Left ventricle myocardium superior (tissue), 1 donor: ENCODE data around the gene NALF2. TPM values are rescaled to one million over a fixed set of nuclear protein-coding genes. Genes with fewer than 3 reads are reported as not detected.

Experiments used
- ATAC-seq: fragments of 200-7000 bp; cut with Tn5 transposase; one replicate; pipeline ENCODE4 v1.9.1; 2020; ENCODE audit warnings: mild to moderate bottlenecking, moderate library complexity
- DNase-seq: peaks from one replicate; pipeline ENCODE4 v3.0.0-alpha.2; 2020
- intact Hi-C: fragments of 100-400 bp; cut with micrococcal nuclease; formaldehyde crosslinking; loops from one replicate; pipeline ENCODE4 v1.11.0; 2022
- total RNA-seq: library from RNA; stranded (reverse); fragmentation: NEBNext Ultra II Directional; extraction: Animal tissue kit (Norgen Biotek cat#: 25700); gene quantifications from one replicate; pipeline ENCODE4 v1.2.1, GENCODE V29; 2021
- donor health status: DM: no; HTN: yes; CAD: no; lungs with severe emphysema.

NALF2 gene
- total RNA-seq, 1 donor from 2014 or later, result 53.3 TPM

DNA sequence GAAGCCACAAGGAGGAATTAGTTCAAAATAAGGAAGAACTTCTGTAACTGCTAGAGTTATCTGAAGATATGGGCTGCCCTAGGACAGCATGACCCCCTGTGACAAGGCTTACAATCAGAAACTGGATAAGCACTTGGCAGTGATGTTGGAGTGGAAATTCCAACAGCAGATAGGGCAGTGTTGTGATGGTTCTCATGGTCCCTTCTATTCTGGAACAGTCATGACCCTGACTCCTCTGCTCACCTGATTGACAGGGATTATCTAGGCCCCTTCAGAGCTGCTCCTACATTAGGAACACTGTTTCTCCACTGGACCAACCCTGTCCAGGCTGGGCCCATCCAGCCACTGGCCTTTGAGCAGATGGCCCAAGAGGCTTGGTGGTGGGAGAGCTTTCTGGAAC, 17.9 kb downstream of the NALF2 start:
- DNase-seq (no peak), ATAC-seq (peak; percentile 80)
- intact Hi-C loops, result no loop called here

DNA sequence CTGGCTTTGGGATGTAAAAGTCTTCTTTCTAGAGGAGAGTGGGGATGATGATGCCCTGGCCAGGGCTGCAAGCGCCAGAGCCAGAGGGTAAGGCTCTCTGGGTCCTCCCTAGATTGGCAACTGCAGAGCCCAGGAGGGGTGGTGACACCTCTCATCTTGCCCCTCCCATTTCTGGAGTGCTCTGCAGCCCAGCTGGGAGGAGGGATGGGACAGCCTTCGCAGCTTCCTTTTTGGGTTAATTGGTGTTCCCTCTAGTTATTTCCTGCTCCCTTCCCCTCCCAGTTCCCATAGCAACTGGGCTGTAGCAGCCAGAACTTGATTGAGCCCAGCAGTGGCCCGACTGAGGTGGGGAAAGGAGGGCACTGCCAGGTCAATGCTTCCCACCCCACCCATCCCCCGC, 19.2 kb downstream of the NALF2 start:
- intact Hi-C loops, result no loop called here
- ATAC-seq, result peak; percentile 64
- no peak for DNase-seq

DNA sequence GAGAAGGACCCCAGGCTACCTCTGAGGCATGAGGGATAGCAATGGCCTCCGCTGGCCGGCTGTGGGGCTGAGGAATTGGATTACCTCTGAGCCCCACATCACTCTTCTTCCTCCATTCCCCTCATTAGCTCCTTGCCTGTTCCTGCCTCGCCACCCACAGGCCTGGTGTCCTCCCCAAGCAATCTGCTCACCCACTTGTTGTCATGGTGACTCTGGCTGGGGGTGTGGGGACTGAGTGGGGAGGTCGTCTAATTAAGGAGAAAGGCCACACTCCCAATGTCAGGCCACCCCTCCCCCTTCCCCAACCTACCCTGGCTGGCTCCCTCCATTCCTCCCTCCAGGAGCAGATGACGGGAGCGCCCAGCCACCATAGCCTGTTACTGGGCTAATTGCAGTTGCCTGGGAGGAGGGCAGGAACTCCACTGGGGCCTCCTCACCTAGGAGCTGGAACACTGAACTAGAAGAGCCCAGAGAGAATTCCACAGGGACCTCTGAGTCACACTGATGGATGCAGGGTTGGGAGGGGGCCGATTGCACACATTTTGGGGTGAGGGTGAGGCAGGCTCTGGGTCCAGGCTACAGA, 20.7 kb downstream of the NALF2 start:
- intact Hi-C loops, result no loop called here
- ATAC-seq, result no peak
- no peak for DNase-seq

DNA sequence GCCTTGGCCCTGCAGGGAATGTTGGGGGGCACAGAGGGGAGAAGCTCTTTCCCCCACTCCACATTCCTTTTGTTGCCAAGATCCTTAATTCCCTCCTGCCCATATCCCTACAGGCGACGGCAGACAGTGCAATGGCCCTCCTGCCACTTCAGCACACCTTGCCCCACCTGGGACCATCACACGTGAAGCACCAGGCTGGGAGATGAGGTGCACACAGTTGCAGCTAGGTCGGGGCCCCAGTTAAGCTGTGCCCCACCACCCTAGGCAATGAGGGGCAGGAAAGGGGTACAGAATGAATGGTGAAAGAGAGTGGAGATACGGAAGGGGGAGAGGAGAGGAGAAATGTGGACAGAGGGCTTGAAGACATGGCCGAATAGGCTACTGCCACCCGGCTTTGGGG, 26.2 kb downstream of the NALF2 start:
- intact Hi-C loops, result no loop called here

DNA sequence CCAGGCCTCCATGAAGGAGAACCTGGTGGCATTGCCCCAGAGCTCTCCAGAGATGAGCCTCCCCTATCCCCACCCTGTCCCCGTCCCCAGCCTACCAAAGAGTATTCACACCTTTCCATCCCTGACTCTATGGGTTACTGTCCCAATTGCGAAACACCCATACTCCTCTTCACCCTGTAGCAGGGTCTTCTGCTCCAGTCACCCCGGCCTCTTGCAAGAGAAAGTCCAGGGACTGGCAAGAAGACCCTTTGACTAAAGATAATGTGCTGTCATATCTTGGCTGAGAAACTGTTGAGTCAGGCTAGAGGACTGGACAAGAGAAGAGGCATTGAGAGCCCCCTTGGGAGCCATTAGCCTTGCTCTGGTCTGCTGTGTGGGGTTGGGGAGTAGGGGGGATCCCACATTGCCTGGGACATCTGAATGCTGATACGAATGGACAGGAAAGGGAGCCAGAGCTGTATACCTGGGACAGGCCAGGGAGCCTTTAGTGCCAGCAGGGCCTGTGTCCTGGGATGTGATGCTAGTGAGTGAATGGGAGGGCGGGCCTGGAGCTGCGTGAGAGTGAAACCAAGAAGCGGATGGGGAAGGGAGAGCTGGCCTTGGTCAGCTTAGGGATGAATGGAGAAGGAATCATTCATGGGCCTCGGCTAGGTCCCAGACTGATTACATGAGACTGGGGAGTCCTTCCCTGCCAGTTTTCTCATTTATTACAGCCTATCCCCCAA, 27.1 kb downstream of the NALF2 start:
- no peak for DNase-seq
- intact Hi-C loops, result no loop called here
- no peak for ATAC-seq

More for the DNA sequence above, 26.2 kb downstream of the NALF2 start:
- no peak for DNase-seq
- ATAC-seq, result no peak

DNA sequence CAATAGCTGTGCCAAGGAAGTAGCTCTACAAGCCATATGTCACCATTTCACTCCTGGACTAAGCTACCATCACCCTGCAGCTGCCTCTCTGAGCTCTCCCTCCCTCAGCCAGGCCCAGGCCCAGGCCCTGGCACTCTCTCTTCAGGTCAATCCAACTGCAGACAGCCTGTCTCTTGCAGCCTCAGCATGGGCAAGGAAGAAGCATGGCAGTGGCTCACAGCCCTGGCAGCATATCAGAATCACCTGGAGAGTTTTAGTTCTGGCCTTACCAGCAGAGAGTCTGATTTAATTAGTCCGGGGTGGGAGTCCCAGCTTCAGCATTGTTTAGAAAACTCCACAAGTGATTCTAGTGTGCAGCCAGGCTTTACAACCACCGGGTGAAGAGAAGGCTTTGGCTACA, 31.5 kb downstream of the NALF2 start:
- ATAC-seq, result no peak
- intact Hi-C loops, result no loop called here

DNA sequence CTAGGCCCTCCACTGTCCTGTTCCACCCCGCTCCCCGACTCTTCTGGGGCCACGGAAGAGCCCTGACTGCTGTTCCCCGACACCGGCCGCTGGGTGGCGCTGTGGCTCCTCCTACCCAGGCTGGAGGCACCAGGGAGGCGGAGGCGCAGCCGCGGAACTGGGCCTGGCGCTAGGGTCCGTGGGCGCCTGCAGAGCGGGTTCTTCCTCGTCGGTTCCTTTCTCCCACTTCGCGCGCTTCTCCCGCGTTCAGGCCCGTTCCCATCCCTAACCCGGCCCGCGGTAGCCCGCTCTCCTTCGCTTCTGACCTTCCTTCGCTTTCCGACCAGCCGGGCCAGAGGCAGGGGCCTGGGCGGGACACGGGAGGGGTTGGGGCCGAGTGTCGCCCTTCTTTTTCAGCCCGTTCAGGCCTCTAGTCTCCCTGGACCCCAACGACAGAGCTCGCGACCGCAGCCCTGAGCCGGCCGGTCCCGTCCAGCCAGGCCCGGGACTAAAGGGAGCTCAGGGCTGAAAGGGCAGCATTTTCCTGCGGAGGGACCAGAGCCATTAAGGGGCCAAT, 34.3 kb downstream of the NALF2 start:
- DNase-seq (peak; percentile 88), ATAC-seq (peak; percentile 99)

More for the DNA sequence above, 31.5 kb downstream of the NALF2 start:
- DNase-seq, result no peak

DNA sequence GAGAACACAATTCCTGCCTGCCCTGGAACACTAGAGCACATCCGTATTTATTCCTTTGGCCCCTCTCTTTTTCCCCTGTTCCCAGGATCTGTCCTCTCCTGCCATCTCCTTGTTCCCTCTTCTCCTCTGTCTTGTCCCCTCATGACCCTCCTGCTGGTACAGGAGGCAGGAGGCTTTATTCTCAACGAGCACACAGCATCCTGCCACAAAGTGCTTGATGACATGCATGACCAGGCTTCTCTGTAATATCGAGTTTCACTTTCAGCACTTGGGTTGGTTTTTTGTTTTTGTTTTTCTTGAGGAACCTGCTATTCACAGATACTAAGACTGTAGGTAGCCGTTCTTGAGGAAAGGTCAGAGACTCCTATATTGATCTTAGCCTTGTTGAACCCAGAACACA, 35.3 kb downstream of the NALF2 start:
- intact Hi-C loops, result no loop called here

More for the DNA sequence above, 34.3 kb downstream of the NALF2 start:
- intact Hi-C loops, result no loop called here

DNA sequence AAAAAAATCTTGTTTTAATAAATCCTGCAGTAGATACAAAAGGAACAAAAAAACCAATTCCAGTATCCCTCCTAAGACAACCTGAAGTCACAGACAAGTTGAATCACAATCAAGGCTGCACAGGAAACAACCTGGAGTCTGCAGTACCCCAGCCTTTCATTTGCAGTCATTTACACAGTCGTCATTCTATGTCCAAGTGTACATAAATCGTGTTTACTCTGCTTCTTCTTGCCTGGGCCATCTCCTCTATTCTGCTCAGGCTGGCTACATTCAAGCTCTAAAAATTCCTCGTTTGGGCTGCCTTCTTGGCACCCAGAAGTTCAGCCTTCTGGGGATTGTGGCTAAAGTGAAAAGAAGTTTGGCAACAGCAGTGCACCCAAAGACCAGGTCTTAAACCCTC, 37.8 kb downstream of the NALF2 start:
- DNase-seq, result no peak
- intact Hi-C loops, result no loop called here
- ATAC-seq, result no peak

More for the DNA sequence above, 35.3 kb downstream of the NALF2 start:
- no peak for ATAC-seq
- no peak for DNase-seq

DNA sequence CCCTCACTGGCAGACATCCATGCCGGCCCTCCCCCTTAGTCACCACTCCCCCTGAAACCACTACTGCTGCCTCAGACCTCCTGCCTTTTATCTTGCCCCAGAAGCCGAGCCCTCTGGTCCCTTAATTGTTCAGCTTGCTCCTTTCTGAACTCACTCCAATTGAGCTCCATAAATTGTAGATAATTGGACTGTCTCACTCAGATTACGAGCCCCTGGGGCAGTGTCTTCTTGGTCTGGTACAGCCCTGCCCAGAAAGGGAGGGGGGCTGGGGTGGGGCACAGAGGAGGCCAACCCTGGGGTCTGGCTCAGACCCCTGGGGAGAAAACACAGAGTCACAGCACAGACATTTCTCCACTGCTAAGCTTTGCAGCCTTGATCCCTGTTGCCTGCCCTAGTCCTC, 39.4 kb downstream of the NALF2 start:
- DNase-seq, result no peak
- ATAC-seq, result no peak
- intact Hi-C loops, result no loop called here

DNA sequence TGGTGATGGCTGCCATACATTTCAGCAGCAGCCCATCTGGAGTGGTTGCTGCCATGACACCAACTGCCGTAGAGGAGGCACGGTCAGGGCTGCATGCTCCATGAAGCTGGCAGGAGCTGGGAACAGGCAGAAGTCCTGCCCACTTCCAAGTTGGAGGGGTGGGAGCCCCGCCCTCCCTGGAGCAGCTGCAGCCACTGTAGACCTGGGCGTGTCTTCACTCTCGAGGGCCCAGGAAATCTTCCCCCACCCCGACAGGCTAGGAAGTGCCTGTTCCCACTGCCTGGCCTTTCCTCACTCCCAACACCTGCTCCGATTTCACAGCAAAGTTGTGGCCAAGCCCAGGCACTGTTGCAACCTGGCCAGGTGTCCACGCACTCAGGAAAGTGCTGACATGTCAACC, 42.3 kb downstream of the NALF2 start:
- no peak for DNase-seq
- intact Hi-C loops, result no loop called here
- ATAC-seq, result no peak

DNA sequence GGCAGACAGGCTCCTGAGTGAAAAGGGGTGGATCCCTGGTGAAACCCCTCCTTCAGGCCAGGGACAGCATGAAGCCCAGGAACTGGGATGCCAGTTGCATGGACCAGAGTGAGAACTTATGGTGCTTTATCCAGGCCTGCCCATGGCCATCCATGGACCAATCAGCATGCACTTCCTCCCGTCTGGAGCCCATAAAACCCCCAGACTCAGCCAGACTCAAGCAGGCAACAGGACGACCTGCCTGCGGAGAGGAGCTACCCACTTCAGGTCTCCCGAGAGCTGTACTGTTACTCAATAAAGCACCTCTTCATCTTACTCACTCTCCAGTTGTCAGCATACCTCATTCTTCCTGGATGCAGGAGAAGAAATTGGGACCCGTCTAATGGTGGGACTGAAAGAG, 42.9 kb downstream of the NALF2 start:
- ATAC-seq, result no peak

DNA sequence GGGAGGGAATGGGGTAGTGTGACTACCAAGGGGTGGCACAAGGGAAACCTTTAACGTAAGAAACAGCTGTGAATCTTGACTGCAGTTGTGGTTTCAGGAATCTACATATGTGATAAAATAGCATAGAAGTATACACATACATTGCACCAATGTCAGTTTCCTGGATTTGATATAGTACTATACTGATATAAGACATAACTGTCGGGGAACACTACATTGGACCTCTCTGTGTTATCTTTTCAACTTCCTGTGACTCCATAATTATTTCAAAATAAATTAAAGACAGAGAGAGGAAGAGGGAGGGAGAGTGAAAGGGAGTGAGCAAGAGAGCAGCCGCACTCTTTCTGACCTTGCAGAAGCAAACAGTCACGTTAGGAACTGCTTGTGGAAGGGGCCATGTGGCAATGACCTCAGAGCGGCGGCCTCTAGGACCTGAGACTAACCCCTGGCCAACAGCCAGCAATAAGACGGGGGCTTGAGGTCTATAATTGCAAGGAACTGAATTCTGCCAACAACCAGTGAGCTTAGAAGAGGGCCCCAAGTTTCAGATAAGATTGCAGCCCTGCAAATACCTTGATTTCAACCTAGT, 47.4 kb downstream of the NALF2 start:
- ATAC-seq, result no peak
- DNase-seq, result no peak
- intact Hi-C loops, result no loop called here

More for the DNA sequence above, 42.9 kb downstream of the NALF2 start:
- intact Hi-C loops, result no loop called here
- DNase-seq, result no peak

DNA sequence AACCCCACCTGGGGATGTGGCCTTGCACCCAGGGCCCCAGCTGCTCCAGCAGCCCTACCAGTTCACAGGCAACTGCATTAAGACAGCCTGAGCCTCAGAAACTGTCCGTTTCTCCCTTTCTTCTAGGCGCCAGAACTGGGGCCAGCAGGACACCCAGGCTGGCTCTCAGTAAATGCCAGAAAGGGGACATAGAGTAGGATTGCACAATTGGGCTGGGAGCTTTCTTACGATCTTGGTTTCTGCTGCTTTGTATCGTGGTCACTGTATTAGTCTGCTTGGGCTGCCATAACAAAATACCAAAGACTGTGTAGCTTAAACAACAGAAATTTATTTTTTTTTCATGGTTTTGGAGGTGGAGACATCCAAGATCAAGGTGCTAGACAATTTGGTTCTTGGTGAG, 48.4 kb downstream of the NALF2 start:
- DNase-seq (no peak), ATAC-seq (no peak)
- intact Hi-C loops, result no loop called here

Other genes starting within 250 kb of the NALF2 start
- gene EDA, start 111.8 kb downstream of the NALF2 start, total RNA-seq, result 12.8 TPM